SU-DHL-6 (cell line): ENCODE measurements around the gene SLC40A1.

ENCODE experiments used
- H2AFZ ChIP-seq: fragments of 200-600 bp; sonication (generic); 2 replicates; pipeline ENCODE4 v1.6.1; 2014; ENCODE audit warnings: low read depth, mild to moderate bottlenecking, moderate library complexity, mixed read lengths, antibody characterized with exemption, low read length; ENCODE audit not compliant: severe bottlenecking
- H3F3A ChIP-seq: fragments of 200-600 bp; shearing (Covaris generic); 2 replicates; pipeline ENCODE4 v1.6.0; 2016; ENCODE audit warnings: antibody characterized with exemption, mild to moderate bottlenecking; ENCODE audit not compliant: insufficient read depth
- H3K27ac ChIP-seq: fragments of 200-600 bp; sonication (generic); 2 replicates; pipeline ENCODE4 v1.5.1; 2016; ENCODE audit warnings: low read depth, mild to moderate bottlenecking, low read length, moderate library complexity, mixed read lengths
- H3K27me3 ChIP-seq: fragments of 200-600 bp; sonication (generic), shearing (Covaris generic); 2 replicates; pipeline ENCODE4 v1.6.0; 2014; ENCODE audit warnings: mild to moderate bottlenecking, low read length
- H3K36me3 ChIP-seq: fragments of 200-600 bp; sonication (generic); 2 replicates; pipeline ENCODE4 v1.6.1; 2014; ENCODE audit warnings: mild to moderate bottlenecking, low read length, mixed read lengths
- H3K4me2 ChIP-seq: fragments of 300-600, 200-600 bp; shearing (Covaris generic), sonication (generic); 2 replicates; pipeline ENCODE4 v1.6.0; 2014; ENCODE audit warnings: low read length, low read depth, mild to moderate bottlenecking; ENCODE audit not compliant: poor library complexity, severe bottlenecking
- H3K4me3 ChIP-seq: fragments of 200-600 bp; sonication (generic); 2 replicates; pipeline ENCODE4 v1.5.1; 2014; ENCODE audit warnings: antibody characterized with exemption, low read length, mild to moderate bottlenecking, mixed read lengths; ENCODE audit not compliant: insufficient read depth, poor library complexity, severe bottlenecking
- H3K79me2 ChIP-seq: fragments of 200-600 bp; sonication (generic); 2 replicates; pipeline ENCODE4 v1.6.1; 2014; ENCODE audit warnings: mild to moderate bottlenecking, low read length, moderate library complexity; ENCODE audit not compliant: insufficient read depth
- H3K9ac ChIP-seq: fragments of 200-600 bp; sonication (generic); 2 replicates; pipeline ENCODE4 v1.7.0; 2014; ENCODE audit warnings: mild to moderate bottlenecking, low read length
- H3K9me2 ChIP-seq: fragments of 200-600 bp; sonication (generic); replicated peaks from 2 replicates; pipeline ENCODE4 v1.6.1; 2014; ENCODE audit warnings: low read length; ENCODE audit not compliant: insufficient read depth
- H3K9me3 ChIP-seq: fragments of 200-600 bp; sonication (generic); 2 replicates; pipeline ENCODE4 v1.6.1; 2014; ENCODE audit warnings: low read length, mixed read lengths; ENCODE audit not compliant: insufficient read depth
- H4K20me1 ChIP-seq: fragments of 200-600 bp; sonication (generic); 2 replicates; pipeline ENCODE4 v1.6.1; 2014; ENCODE audit warnings: low read depth, mild to moderate bottlenecking, antibody characterized with exemption, low read length, moderate library complexity, mixed read lengths
- CTCF ChIP-seq: fragments of 200-600 bp; sonication (generic); IDR thresholded peaks from one replicate; pipeline ENCODE4 v1.5.1; 2017; ENCODE audit warnings: antibody characterized with exemption, mild to moderate bottlenecking, low read length, moderate library complexity; ENCODE audit not compliant: insufficient read depth, poor library complexity, severe bottlenecking
- EZH2phosphoT487 ChIP-seq: fragments of 200-600 bp; sonication (generic), shearing (Covaris generic); conservative IDR thresholded peaks from 2 replicates; pipeline ENCODE4 v1.6.1; 2018; ENCODE audit warnings: mild to moderate bottlenecking, antibody characterized with exemption, low read length, moderate library complexity, mixed read lengths

Gene SLC40A1

GRCh38 chr2:189582140-189582808, 1.7 kb upstream of the SLC40A1 start:
- Histone ChIP-seq H3K4me3 (no peak overlapping the region), H3K9ac (no peak overlapping the region), H3K36me3 (no peaks in the 10 kb centered on the region), H3K9me2 (no peaks in the 10 kb centered on the region), H2AFZ (no peak overlapping the region), H4K20me1 (no peaks in the 10 kb centered on the region), H3K9me3 (no peaks in the 10 kb centered on the region), H3F3A (no peaks in the 10 kb centered on the region), H3K27ac (no peak overlapping the region), H3K4me2 (no peak overlapping the region), H3K79me2 (no peaks in the 10 kb centered on the region), H3K27me3 (0 out of 2 replicates have a peak, but pooled peaks cover 2% of the 10 kb centered on the region)
- no peak for TF ChIP-seq CTCF
- no peak for TF ChIP-seq EZH2phosphoT487

GRCh38 chr2:189581354-189582139, 961 bp upstream of the SLC40A1 start:
- Histone ChIP-seq H3K4me2 (peak overlapping the region; percentile 43), H3K4me3 (no peak overlapping the region), H3K9me2 (no peaks in the 10 kb centered on the region), H4K20me1 (no peaks in the 10 kb centered on the region), H3K79me2 (no peaks in the 10 kb centered on the region), H3F3A (no peaks in the 10 kb centered on the region), H3K27ac (no peak overlapping the region), H2AFZ (no peak overlapping the region), H3K36me3 (no peaks in the 10 kb centered on the region), H3K9ac (no peak overlapping the region), H3K27me3 (0 out of 2 replicates have a peak, but pooled peaks cover 2% of the 10 kb centered on the region), H3K9me3 (no peaks in the 10 kb centered on the region)
- TF ChIP-seq EZH2phosphoT487, result no peak
- TF ChIP-seq CTCF, result no peak

GRCh38 chr2:189580241-189580651, 340 bp downstream of the SLC40A1 start:
- H3K9me3 ChIP-seq, result no peaks in the 10 kb centered on the region
- H3K9me2 ChIP-seq, result no peaks in the 10 kb centered on the region
- no peak overlapping the region for H3K4me3 ChIP-seq
- no peaks in the 10 kb centered on the region for H3K79me2 ChIP-seq
- peak overlapping the region; percentile 1 for H2AFZ ChIP-seq
- peak overlapping the region; percentile 43 for H3K4me2 ChIP-seq
- no peaks in the 10 kb centered on the region for H3F3A ChIP-seq
- H3K27ac ChIP-seq, result no peak overlapping the region
- 0 out of 2 replicates have a peak, but pooled peaks cover 2% of the 10 kb centered on the region for H3K27me3 ChIP-seq
- TF ChIP-seq CTCF (no peak), EZH2phosphoT487 (no peak)
- H3K36me3 ChIP-seq, result no peaks in the 10 kb centered on the region
- no peaks in the 10 kb centered on the region for H4K20me1 ChIP-seq
- H3K9ac ChIP-seq, result no peak overlapping the region
